HG03064 (cell line): Measurements from ENCODE around the gene EMC9.

Experiments used
- ATAC-seq: cut with Tn5 transposase; IDR thresholded peaks from one replicate; pipeline ENCODE4 v1.9.1; 2021; ENCODE audit warnings: low read depth; ENCODE audit not compliant: unreplicated experiment

EMC9 gene

DNA sequence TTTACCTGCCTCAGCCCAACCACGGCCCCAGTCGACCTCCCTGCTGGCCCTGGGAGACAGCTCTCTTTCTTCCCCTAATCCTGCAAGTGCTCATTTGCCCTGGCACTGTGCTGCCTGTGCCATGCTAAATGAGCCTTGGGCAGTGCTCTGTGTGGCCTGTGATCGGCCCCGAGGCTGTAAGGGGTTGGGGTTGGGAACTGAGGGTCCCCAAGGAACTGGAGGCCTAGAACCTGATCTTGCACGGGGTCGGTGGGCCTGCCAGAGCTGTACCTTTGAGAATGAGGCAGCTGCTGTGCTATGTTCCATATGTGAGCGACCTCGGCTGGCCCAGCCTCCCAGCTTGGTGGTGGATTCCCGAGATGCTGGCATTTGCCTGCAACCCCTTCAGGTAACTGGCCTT lies 8.7 kb upstream of the EMC9 start:
- no peak for ATAC-seq

DNA sequence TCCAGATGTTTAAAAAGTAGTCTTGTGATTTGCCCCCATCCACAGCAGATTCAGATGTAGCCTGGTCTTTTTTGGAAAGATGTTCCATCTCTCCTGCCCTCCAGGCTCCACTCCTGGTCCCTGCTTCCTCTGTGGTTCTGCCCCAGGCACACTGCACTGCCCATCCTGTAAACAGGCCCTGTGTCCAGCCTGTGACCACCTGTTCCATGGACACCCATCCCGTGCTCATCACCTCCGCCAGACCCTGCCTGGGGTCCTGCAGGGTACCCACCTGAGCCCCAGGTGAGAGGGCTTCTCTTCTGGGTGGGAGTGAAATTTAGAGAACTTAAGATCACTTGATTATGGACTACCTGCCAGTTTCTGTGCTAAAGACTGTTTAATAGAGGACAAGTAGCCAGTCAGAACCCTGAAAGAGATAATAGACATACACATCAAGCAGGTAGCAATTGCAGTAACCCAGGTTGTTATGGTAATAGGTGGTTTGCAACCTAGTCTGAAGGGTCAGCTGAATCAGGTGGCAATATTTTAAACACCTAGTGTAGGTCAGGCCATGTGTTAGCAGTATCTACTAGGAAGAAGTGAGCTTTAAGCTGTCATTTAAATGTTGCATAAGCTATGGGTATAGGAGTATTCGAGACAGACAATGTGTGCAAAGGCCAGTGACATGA lies 8.0 kb upstream of the EMC9 start:
- no peak for ATAC-seq

DNA sequence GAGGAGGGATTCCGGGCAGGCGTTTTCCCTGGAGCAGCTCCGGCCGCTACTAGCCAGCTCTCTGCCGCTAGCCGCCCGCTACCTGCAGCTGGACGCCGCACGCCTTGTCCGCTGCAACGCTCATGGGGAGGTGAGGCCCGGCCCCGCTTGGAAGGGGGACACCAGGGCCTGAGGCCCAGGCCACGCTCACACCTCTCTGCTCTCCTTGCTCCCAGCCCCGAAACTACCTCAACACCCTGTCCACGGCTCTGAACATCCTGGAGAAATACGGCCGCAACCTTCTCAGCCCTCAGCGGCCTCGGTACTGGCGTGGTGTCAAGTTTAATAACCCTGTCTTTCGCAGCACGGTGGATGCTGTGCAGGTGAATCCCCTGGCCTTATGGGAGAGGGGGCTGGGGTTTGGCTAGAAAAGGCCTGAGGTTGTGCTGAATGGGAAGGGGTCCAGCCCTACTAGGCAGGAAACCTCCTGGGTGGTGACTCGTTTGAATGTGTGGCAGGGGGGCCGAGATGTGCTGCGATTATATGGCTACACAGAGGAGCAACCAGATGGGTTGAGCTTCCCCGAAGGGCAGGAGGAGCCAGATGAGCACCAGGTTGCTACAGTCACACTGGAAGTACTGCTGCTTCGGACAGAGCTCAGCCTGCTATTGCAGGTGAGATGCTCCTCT lies 6.5 kb upstream of the EMC9 start:
- ATAC-seq: no peak

DNA sequence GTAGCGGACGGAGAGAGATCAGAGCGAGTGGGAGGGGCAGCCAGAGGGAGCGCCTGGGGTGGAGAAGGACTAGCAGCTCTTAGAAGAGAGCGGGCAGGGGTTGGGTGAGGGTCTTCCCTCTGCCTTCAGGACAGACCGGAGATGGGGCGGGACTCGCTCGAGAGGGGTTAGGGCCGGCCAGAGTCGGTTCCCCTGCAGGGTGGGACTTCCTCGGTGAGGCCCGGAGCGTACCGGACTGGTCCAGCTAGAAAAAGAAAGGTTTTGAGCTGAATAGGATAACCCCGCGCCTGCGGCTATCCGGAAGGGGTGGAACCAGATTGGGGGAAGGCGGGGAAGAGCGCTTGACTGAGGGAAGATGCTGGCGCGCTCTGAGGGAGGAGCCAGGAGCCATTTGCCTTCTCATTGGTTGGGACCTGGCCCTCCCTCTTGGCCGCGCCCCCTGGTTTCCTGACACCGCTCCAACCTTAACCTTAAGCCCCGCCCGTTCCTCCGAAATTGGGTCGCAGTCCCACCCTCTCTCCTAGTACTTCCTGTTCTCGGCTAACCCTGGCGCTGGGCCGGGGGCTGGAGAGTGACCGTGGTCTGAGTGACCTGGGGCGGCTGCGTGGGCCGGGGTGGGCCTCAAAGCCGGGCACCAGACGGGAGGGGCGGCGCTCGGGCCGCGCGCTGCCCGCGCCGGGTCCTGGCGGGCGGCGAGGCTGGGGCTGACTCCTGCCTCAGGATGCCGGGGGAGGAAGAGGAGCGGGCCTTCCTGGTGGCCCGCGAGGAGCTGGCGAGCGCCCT lies 5.8 kb upstream of the EMC9 start, which contains the start of gene RNF31:
Gene RNF31 (plus strand): TSS at position 521 of the 783 bp plus-strand sequence. CDS start 201 bp downstream, at position 722.
- peak; percentile 73 for ATAC-seq

DNA sequence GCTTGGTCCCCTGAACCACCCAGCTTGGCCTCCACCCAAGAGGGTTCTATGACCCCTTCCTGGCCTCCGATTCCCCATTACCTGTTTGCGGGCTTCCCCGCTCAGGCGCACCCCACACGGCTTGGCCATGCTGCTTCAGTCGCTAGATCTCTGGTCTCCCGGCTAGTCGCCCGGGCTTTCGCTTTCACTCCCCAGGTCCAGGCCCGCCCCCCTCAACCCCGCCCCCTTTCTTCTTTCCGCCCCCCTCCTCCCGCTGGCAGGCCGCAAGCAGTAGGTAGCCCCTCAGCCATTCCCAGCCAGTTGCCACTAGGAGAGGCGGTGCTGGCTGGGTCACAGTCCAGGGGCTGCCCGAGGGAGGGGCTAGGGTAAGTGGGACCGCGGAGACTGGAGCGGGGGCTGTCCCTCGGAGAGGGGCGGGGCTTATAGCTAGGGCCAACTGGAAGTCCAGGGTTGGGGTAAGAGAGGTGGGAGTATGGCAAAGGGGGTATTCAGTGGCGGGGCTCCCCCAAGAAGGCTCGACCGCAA lies 5.1 kb upstream of the EMC9 start, which contains the start of gene PSME2:
Gene PSME2 (minus strand): TSS at position 158 of the 525 bp plus-strand sequence. CDS start 29 bp downstream, at position 129.
- ATAC-seq: peak; percentile 57

DNA sequence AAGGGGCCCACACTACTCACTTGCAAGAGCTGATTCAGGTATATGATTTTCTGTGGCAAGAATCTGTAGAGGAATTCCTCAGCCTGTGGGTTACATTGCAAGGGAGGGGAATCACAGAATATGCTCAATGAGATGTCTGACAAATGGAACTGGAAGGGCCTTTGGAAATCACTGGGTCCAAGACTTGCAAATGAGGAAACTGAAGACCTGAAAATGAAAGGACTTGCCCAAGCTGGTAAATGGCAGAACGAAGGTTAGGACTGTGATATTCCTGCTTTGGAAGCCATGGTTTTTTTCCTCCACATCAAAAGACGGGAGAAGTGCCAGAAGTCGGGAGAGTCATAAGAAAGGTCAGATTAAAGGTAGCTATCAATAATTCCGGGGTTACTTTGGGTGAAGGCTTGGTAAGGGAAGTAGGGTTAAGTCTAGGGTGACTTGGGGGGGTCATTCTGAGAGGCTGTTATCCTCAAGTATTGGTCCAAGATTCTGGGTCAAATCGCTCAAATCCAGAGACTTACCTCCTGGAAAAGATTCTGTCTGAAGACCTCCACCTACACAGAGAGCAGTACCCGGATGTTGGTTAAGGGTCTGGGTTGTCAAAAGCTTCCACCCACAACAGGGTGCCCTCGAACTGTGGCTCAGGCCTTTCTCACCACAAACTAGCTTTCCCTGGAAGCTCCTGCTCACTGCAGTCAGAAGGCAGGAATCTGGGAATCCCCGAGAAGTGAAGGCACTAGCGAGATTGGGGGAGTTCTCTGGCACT lies 4.5 kb upstream of the EMC9 start:
- no peak for ATAC-seq

DNA sequence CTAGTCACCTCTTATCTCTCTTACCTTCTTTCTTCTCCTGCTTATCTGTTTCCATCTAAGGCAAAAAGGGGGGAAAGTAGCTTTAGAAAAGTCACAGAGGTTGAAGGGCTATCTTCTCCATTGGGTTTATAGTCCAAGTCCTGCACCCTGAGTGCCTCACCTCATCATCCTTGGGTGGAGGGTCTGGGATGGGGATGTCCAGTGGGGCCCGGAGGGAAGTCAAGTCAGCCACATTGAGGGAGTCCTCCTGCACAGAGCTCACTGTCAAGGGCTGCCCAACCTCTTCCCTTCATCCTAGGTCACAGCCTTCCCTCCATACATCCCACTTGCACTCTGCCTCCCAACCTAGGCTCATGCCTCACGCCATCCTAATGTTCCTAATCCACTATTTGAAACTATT lies 3.8 kb upstream of the EMC9 start:
- ATAC-seq: no peak

DNA sequence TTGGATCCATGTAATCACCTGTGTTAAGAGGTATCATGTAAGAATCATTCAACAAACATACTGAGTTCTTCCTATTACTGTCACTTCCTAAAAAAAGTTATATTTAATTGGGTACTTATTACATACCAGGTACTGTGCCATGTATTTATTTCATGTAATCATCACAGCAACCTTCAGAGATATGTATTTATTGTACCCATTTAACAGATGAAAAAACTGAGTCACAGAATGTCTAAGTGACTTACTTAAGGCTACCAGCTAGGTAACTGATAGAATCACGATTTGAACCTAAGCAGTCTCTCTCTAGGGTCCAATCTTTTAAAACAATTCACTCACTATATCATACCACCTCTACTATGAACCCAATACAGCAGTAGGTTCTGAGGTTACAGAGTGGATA lies 3.1 kb upstream of the EMC9 start:
- ATAC-seq: no peak

DNA sequence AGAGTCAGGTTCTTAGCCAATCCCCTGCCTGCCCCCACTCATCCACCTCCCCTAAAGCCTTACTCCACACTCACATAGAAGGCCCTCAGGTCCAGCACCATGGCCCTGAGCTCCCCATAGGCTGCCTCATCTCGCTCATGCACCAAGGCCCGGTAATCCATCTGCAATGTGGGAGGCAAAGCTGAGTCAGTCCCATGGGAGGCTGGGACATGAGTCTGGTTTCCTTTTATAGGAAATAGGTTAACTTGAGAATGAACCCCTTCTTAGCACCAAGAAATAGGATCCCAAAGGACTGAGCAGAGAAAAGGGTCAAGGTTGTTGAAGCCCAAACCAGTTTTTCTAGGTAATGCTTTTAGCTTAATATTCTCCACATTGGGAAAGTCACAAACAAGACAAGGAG lies 2.1 kb upstream of the EMC9 start:
- no peak for ATAC-seq

DNA sequence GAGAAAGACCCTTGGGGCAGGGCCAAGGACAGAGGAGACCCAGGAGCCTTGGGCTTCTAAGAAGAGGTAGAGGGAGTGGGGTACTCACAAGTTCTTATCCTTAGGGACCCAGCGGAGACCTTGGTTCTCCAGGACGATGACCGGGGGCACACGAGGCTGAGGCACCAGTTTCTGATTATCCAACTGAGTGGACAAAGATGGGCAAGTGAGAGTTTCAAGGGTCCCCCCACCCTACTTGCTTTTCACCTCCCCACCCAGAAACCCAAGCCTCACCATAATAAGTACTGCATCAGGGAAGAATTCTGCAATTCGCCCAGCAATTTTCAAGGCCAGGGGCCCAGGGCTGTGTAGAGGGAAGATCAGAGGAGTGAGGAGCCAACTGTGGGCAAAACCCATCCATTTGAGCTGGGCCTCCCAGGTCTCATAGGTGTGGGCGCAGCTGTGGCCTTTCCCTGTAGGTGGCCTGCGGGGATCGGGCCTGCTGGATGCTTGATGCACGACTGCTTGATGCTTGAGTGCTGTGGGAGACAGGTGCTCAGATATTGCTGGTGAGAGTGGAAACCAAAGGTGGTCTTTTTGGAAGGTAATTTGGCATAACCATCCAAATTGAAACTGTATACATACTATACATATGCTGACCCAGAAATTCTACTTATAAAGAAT lies 2.0 kb downstream of the EMC9 start:
- no peak for ATAC-seq

DNA sequence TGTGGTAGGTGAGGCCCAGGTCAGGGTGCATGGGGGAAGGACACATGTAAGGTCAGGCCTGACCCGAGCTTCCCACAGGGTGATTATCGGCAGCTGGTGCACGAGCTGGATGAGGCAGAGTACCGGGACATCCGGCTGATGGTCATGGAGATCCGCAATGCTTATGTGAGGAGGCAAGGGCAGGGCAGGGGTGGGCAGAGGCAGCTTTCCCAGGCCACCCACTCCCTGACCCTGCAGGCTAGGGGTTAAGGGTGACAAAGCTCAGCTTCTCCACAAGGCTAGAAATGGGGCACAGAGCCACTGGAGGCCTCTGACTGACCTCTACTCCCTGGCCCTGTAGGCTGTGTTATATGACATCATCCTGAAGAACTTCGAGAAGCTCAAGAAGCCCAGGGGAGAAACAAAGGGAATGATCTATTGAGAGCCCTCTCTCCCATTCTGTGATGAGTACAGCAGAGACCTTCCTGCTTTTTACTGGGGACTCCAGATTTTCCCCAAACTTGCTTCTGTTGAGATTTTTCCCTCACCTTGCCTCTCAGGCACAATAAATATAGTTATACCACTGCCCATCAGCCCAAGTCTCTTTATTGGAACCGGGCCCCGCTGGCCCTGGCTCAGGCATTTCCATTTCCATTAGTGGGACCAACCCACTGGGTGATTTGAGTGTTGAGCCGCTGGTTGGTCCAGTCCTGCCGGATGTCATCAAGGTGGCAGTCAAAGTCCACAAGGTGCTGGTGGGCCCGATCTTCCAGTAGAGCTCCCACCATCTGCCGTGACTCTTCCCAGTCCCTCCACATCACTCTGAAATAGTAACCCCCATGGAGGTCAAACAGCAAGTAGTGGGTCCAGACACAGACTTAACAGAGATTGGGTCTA lies 2.8 kb downstream of the EMC9 start:
- ATAC-seq: no peak

DNA sequence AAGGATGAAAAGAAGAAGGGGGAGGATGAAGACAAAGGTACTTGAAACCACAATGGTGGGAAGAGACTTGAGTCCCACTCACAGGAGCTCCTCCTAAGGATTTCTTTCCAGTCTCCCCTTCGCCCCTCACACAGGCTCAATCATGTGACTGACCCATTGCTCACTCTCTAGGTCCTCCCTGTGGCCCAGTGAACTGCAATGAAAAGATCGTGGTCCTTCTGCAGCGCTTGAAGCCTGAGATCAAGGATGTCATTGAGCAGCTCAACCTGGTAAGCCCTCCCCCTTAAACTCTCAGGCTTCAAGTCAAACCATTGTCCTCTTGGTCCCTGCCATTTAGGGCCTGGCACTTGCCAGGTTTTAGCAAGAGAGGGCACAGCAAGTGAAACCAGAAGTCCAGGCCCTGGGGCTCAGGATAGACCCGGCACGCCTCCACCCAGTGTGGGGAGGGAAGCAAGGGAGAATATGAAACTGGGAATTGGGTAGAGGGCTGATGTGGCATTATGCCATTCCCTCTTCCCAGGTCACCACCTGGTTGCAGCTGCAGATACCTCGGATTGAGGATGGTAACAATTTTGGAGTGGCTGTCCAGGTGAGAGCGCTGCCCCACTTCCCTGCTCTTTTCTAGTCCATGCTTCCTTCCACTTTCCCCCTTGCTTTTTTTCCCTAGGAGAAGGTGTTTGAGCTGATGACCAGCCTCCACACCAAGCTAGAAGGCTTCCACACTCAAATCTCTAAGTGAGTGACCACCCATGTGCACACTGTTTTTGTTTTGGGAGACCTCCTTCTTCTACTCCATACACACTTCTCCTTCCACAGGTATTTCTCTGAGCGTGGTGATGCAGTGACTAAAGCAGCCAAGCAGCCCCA lies 3.6 kb downstream of the EMC9 start:
- ATAC-seq: no peak

DNA sequence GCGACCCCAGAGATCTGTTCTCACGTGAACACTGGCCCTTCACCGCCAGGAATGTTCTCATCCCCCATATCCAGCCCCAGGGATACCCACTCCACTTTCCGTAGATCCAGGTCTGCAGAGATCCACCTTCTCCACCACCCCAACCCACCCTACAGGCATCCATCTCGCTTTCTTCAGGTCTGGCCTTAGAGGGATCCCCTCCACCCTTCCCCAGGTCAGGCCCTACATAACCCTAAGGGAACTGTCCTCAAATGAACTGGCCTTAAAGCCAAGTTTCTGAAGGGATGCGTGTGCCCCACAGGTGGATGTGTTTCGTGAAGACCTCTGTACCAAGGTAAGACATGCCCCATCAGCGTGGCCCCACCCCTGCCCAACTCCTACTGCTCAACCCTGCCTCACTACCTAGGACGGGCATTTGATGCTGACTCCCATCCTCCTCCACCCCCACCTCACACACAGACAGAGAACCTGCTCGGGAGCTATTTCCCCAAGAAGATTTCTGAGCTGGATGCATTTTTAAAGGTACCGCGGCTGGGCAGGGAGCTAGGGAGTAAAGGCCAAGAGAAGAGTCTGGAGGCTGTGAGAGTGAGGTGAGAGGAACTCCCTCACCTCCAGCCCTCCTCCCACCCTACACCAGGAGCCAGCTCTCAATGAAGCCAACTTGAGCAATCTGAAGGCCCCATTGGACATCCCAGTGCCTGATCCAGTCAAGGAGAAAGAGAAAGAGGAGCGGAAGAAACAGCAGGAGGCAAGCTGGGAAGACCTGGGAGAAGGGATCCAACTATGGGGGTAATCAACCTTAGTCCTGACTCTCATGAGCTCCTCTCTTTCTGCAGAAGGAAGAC lies 4.5 kb downstream of the EMC9 start:
- no peak for ATAC-seq

DNA sequence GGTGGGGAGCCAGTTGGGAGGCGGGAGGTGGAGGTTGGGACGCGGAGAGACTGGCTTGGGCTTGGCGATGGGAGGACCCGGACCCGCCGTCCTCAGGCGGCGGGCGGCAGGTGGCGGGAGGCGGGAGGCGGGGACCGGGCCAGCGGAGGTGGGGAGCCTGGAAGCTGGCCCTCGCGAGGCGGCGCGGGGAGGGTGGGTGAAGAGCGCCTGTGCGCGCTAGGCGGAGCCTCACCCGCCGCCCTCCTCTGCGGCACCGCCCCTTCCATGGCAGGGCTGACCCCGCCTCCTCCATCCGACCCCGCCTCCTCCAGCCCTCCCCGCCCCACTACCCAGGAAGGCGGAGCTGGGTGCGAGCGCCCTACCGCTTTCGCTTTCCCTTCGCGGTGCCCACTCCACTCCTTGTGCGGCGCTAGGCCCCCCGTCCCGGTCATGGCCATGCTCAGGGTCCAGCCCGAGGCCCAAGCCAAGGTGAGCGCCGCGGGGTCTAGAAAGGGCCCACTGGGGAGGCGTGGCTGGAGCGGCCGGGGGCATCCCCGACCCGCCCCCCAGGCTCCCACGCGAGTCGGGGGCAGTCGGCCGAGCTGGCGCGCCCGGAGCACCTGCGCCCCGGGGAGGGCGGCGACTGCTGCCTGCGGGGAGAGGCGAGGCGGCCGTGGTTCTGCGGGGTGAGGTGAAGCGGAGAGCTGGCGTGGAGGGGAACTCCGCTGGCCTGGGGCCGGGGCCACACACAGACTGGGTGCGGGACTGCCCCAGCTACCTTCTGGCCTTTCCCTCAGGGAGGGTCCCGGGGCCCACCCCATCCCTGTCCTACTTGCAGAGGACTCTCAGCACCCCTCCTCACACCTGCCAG lies 5.3 kb downstream of the EMC9 start, which contains the start of gene PSME1:
Gene PSME1 (plus strand): TSS at position 361 of the 850 bp plus-strand sequence. CDS start 69 bp downstream, at position 430.
- peak; percentile 79 for ATAC-seq

DNA sequence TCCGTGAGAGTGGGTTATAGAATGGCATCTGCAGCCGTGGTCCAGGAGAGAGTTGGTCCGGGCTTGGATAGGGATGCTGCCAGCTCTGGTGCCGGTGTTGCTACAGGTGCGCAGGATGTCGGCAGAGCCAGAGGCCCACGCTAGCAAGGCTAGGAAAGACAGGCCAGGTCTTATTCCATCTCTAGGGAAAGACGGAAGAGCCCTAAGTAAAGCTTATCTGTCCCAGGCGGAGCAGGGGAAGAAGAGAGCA lies 5.9 kb downstream of the EMC9 start:
- ATAC-seq: no peak

DNA sequence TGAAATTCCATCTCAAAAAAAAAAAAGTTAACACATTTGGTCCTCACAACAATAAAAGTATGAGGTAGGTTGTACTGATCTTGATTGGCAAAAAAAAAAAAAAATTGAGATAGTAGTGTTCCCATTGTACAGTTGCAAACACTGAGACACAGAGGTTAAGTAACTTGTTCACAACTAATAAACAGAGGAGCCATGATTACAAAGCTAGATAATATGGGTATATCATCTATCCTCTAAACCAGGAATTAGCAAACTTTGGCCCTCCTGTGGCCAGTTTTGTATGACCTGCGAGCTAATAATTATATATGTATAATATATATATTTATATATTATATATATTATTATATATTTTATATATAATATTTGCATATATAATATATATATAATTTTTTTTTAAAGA lies 7.7 kb downstream of the EMC9 start:
- no peak for ATAC-seq
